WTC11 (cell line): ENCODE measurements around the gene ELOVL1. TPM values are rescaled to one million over a fixed set of nuclear protein-coding genes. Genes with fewer than 3 reads are reported as not detected.

ENCODE experiments used
- ATAC-seq: fragments of 200-7000 bp; cut with Tn5 transposase; 2 replicates; pipeline ENCODE4 v1.10.0; 2021; ENCODE audit warnings: mild to moderate bottlenecking, moderate library complexity
- CTCF ChIA-PET: fragments of 300-600 bp; sonication (Branson Sonifier 250); formaldehyde crosslinking; loops from one replicate; lab custom pipeline; 2021; ENCODE audit warnings: antibody characterized with exemption; lab: Charles Lee
- POLR2A ChIA-PET: fragments of 350-600 bp; sonication (Branson Sonifier 250); formaldehyde crosslinking; loops from one replicate; lab custom pipeline; 2021; ENCODE audit warnings: antibody characterized with exemption; lab: Charles Lee
- DNase-seq: peaks from one replicate; pipeline ENCODE4 v3.0.0; 2021; ENCODE audit warnings: low spot score
- H3K27ac Mint-ChIP-seq: 2 replicates; pipeline ENCODE4 v1.8.0; 2021; ENCODE audit warnings: mixed read lengths
- H3K27me3 Mint-ChIP-seq: 2 replicates; pipeline ENCODE4 v1.8.0; 2021; ENCODE audit warnings: low read depth, mild to moderate bottlenecking, moderate library complexity, mixed read lengths
- H3K36me3 Mint-ChIP-seq: 2 replicates; pipeline ENCODE4 v1.8.0; 2021; ENCODE audit warnings: mixed read lengths
- H3K4me1 Mint-ChIP-seq: 2 replicates; pipeline ENCODE4 v1.8.0; 2022; ENCODE audit warnings: mixed read lengths
- H3K4me3 Mint-ChIP-seq: 2 replicates; pipeline ENCODE4 v1.8.0; 2021; ENCODE audit warnings: mild to moderate bottlenecking, moderate library complexity, mixed read lengths
- H3K9me3 Mint-ChIP-seq: 2 replicates; pipeline ENCODE4 v1.8.0; 2021; ENCODE audit warnings: mixed read lengths
- AR ChIP-seq: fragments of 250-450 bp; sonication (Bioruptor Pico); IDR thresholded peaks from 2 replicates; pipeline ENCODE4 v1.9.0; 2021; ENCODE audit warnings: mild to moderate bottlenecking
- CDX4 ChIP-seq: fragments of 250-450 bp; sonication (Bioruptor Pico); IDR thresholded peaks from 2 replicates; pipeline ENCODE4 v1.9.0; 2021; ENCODE audit warnings: moderate library complexity, mild to moderate bottlenecking, inconsistent platforms, borderline replicate concordance
- E2F1 ChIP-seq: sonication (generic); formaldehyde crosslinking; IDR thresholded peaks from 2 replicates; pipeline ENCODE4 v1.8.0; 2022; ENCODE audit warnings: mild to moderate bottlenecking, missing genetic modification reagents
- EMX1 ChIP-seq: fragments of 250-450 bp; sonication (Bioruptor Pico); IDR thresholded peaks from 2 replicates; pipeline ENCODE4 v1.8.0; 2021; ENCODE audit warnings: mild to moderate bottlenecking
- FOXK1 ChIP-seq: sonication (generic); formaldehyde crosslinking; IDR thresholded peaks from 2 replicates; pipeline ENCODE4 v1.8.0; 2022; ENCODE audit warnings: mild to moderate bottlenecking, moderate library complexity, missing genetic modification reagents
- FOXP1 ChIP-seq: sonication (generic); formaldehyde crosslinking; IDR thresholded peaks from 2 replicates; pipeline ENCODE4 v1.8.0; 2022; ENCODE audit warnings: missing genetic modification reagents, mild to moderate bottlenecking, moderate library complexity, borderline replicate concordance
- HMGXB4 ChIP-seq: sonication (generic); formaldehyde crosslinking; IDR thresholded peaks from 2 replicates; pipeline ENCODE4 v1.8.1; 2023; ENCODE audit warnings: mild to moderate bottlenecking, moderate library complexity, missing genetic modification reagents
- IRF1 ChIP-seq: sonication (generic); formaldehyde crosslinking; IDR thresholded peaks from 2 replicates; pipeline ENCODE4 v1.8.0; 2023; ENCODE audit warnings: missing genetic modification reagents
- MAX ChIP-seq: sonication (generic); formaldehyde crosslinking; IDR thresholded peaks from 2 replicates; pipeline ENCODE4 v1.8.0; 2022; ENCODE audit warnings: mild to moderate bottlenecking, missing genetic modification reagents
- NR1H2 ChIP-seq: sonication (generic); formaldehyde crosslinking; IDR thresholded peaks from 2 replicates; pipeline ENCODE4 v1.9.0; 2021; ENCODE audit warnings: mild to moderate bottlenecking, moderate library complexity, missing genetic modification reagents
- NR2C2 ChIP-seq: sonication (generic); formaldehyde crosslinking; IDR thresholded peaks from 2 replicates; pipeline ENCODE4 v1.8.0; 2022; ENCODE audit warnings: mild to moderate bottlenecking, missing genetic modification reagents
- NR3C1 ChIP-seq: sonication (generic); formaldehyde crosslinking; conservative IDR thresholded peaks from 2 replicates; pipeline ENCODE4 v1.8.1; 2023; ENCODE audit warnings: low read depth, mild to moderate bottlenecking, missing genetic modification reagents
- OVOL2 ChIP-seq: fragments of 250-450 bp; sonication (Bioruptor Pico); IDR thresholded peaks from 2 replicates; pipeline ENCODE4 v1.9.0; 2021; ENCODE audit warnings: mild to moderate bottlenecking, borderline replicate concordance
- RORB ChIP-seq: fragments of 250-450 bp; sonication (Bioruptor Pico); IDR thresholded peaks from 2 replicates; pipeline ENCODE4 v1.9.0; 2021; ENCODE audit warnings: mild to moderate bottlenecking
- SMAD3 ChIP-seq: sonication (generic); formaldehyde crosslinking; IDR thresholded peaks from 2 replicates; pipeline ENCODE4 v1.8.0; 2022; ENCODE audit warnings: missing genetic modification reagents, mild to moderate bottlenecking, borderline replicate concordance
- ZBTB43 ChIP-seq: sonication (generic); formaldehyde crosslinking; IDR thresholded peaks from 2 replicates; pipeline ENCODE4 v1.8.1; 2023; ENCODE audit warnings: mild to moderate bottlenecking, missing genetic modification reagents
- ZMAT4 ChIP-seq: fragments of 250-450 bp; sonication (Bioruptor Pico); IDR thresholded peaks from 2 replicates; pipeline ENCODE4 v1.9.0; 2021; ENCODE audit warnings: mild to moderate bottlenecking
- ZNF532 ChIP-seq: fragments of 250-450 bp; sonication (Bioruptor Pico); IDR thresholded peaks from 2 replicates; pipeline ENCODE4 v1.9.0; 2021; ENCODE audit warnings: mild to moderate bottlenecking, borderline replicate concordance
- total RNA-seq: library from RNA; stranded (reverse); gene quantifications from 3 replicates; pipeline ENCODE4 v1.2.3, GENCODE V29; 2021

ELOVL1 gene
- total RNA-seq, 1 experiment from 2014 or later = 26.6 TPM

- TF ChIP-seq HMGXB4 (CRISPR knock-in tag) (no peak), ZBTB43 (no peak)
Observed at GRCh38 chr1:43379476-43379875, 11.7 kb upstream of the ELOVL1 start (continued).

- H3K27me3 Mint-ChIP-seq = no peaks in the 10 kb centered on the region
- no peak overlapping the region for H3K4me3 Mint-ChIP-seq
- CTCF ChIA-PET = interaction anchor here (1.1 to 1.3 kb wide), 2 partner anchors 19 to 37 kb away, joined by 5 read pairs; partner anchors contain the start of gene CDC20
- H3K36me3 Mint-ChIP-seq = no peaks in the 10 kb centered on the region; the same call in 1 of the 2 replicates
- no peak for ATAC-seq
- no peaks in the 10 kb centered on the region for H3K9me3 Mint-ChIP-seq
- POLR2A ChIA-PET = no interaction called here
- H3K27ac Mint-ChIP-seq = no peak overlapping the region
- DNase-seq = no peak
- H3K4me1 Mint-ChIP-seq = peaks cover 3% of the 10 kb centered on the region; the same call in 1 of the 2 replicates
- TF ChIP-seq IRF1 (CRISPR knock-in tag) (no peak), CDX4 (CRISPR knock-in tag) (no peak), OVOL2 (CRISPR knock-in tag) (no peak), ZBTB43 (no peak), FOXP1 (CRISPR knock-in tag) (no peak), E2F1 (CRISPR knock-in tag) (no peak), RORB (CRISPR knock-in tag) (no peak), FOXK1 (CRISPR knock-in tag) (no peak), ZNF532 (CRISPR knock-in tag) (no peak), NR2C2 (CRISPR knock-in tag) (no peak), SMAD3 (CRISPR knock-in tag) (no peak), MAX (CRISPR knock-in tag) (no peak), NR1H2 (CRISPR knock-in tag) (no peak), AR (CRISPR knock-in tag) (no peak), ZMAT4 (no peak), HMGXB4 (CRISPR knock-in tag) (no peak), EMX1 (CRISPR knock-in tag) (no peak), NR3C1 (CRISPR knock-in tag) (no peak)
Observed at GRCh38 chr1:43377831-43378230, 10.0 kb upstream of the ELOVL1 start.
